Measurements from ENCODE around the gene PPARG. TPM values are rescaled to one million over a fixed set of nuclear protein-coding genes. Genes with fewer than 3 reads are reported as not detected.
A peak's percentile ranks its signal among the peaks of the same experiment; 100 is the strongest.

PPARG gene
- polyA plus RNA-seq, 2 of the 4 experiments (the other 2 are of a cell fraction) = 38.9 to 43.1 TPM

- ChIA-PET POLR2A (interaction anchor here (0.6 kb wide), 1 partner anchor 176 kb away, joined by 7 read pairs; no protein-coding TSS in a partner anchor), CTCF (interaction anchor here (1.0 to 1.9 kb wide), 6 partner anchors 13 to 320 kb away, joined by 3 to 9 read pairs (median 4); no protein-coding TSS in a partner anchor)
- ATAC-seq (peak in 1 of 2 experiments; percentile 31; a peak in 2 of 6 replicates), FAIRE-seq (no peak), DNase-seq (ENCODE audit: low read depth in 1 of 2, low spot score in 1 of 2) (no peak)
- H3K27ac ChIP-seq = peak overlapping the region in 1 of 2 experiments; percentile 54; a peak in 2 of 6 replicates
- peak overlapping the region; percentile 46; the same call in 2 of the 3 replicates for H3K4me2 ChIP-seq
- H3K4me1 ChIP-seq = peaks cover 13% of the 10 kb centered on the region
- no peaks in the 10 kb centered on the region for H3K9me3 ChIP-seq
- WGBS (ENCODE audit: missing lambda C conversion rate) = 69% methylated on average over 2 of the region's 2 CpGs
- H3K4me3 ChIP-seq = no peak overlapping the region
- TF ChIP-seq NR3C1 (IDR thresholded peaks at IDR 0.05) = no peak
- TF ChIP-seq CEBPB (IDR thresholded peaks at IDR 0.05) = no peak
- TF ChIP-seq RAD21 (conservative IDR thresholded peaks at IDR 0.05 in 1 of 2, IDR thresholded peaks at IDR 0.05 in 1 of 2) = no peak
- no peak for TF ChIP-seq EP300 (IDR thresholded peaks at IDR 0.05)
- TF ChIP-seq HES2 (IDR thresholded peaks at IDR 0.05) = no peak
- TF ChIP-seq RARB (CRISPR knock-in tag; IDR thresholded peaks at IDR 0.05) = no peak
- TF ChIP-seq USF2 (IDR thresholded peaks at IDR 0.05) = no peak
- no peak for TF ChIP-seq CBX8 (IDR thresholded peaks at IDR 0.05)
- TF ChIP-seq REST (IDR thresholded peaks at IDR 0.05) = no peak
- no peak for TF ChIP-seq CTCF (IDR thresholded peaks at IDR 0.05)
- no peak for TF ChIP-seq ZC3H11A (IDR thresholded peaks at IDR 0.05)
- TF ChIP-seq KDM5A (IDR thresholded peaks at IDR 0.05) = no peak
- no peak for TF ChIP-seq FOSB (CRISPR knock-in tag; IDR thresholded peaks at IDR 0.05)
- no peak for TF ChIP-seq HEYL (CRISPR knock-in tag; IDR thresholded peaks at IDR 0.05)
Observed at GRCh38 chr3:12454816-12455121, 165.9 kb downstream of the PPARG start.

GRCh38 chr3:12455740-12456139, 166.9 kb downstream of the PPARG start:
- H3K4me1 ChIP-seq = peaks cover 13% of the 10 kb centered on the region
- 90% methylated on average over 7 of the region's 7 CpGs for WGBS (ENCODE audit: missing lambda C conversion rate)
- H3K4me3 ChIP-seq = no peak overlapping the region
- no peak overlapping the region for H3K27ac ChIP-seq
- CTCF ChIA-PET = interaction anchor here (0.6 to 1.9 kb wide), 5 partner anchors 9 to 321 kb away, joined by 3 to 9 read pairs (median 3); no protein-coding TSS in a partner anchor
- no peak overlapping the region for H3K4me2 ChIP-seq
- no peak for DNase-seq (ENCODE audit: low read depth in 1 of 2, low spot score in 1 of 2)
- ATAC-seq = no peak
- POLR2A ChIA-PET = no interaction called here
- no peak for FAIRE-seq
- no peak for TF ChIP-seq HDAC2 (IDR thresholded peaks at IDR 0.05)
- TF ChIP-seq POLR2AphosphoS2 (conservative IDR thresholded peaks at IDR 0.05; ENCODE audit: low read length) = no peak
- no peak for TF ChIP-seq EP300 (IDR thresholded peaks at IDR 0.05)
- TF ChIP-seq CTCF (IDR thresholded peaks at IDR 0.05) = no peak
- no peak for TF ChIP-seq RARB (CRISPR knock-in tag; IDR thresholded peaks at IDR 0.05)
- no peak for TF ChIP-seq NFE2L2 (conservative IDR thresholded peaks at IDR 0.05; ENCODE audit: low read length)
- H3K9me3 ChIP-seq = no peaks in the 10 kb centered on the region
